HG02870 (cell line): ENCODE data around the gene SPEM3.

Experiments used
- ATAC-seq: cut with Tn5 transposase; IDR thresholded peaks from one replicate; pipeline ENCODE4 v1.9.1; 2021; ENCODE audit warnings: mild to moderate bottlenecking, moderate library complexity; ENCODE audit not compliant: unreplicated experiment

The SPEM3 gene

DNA sequence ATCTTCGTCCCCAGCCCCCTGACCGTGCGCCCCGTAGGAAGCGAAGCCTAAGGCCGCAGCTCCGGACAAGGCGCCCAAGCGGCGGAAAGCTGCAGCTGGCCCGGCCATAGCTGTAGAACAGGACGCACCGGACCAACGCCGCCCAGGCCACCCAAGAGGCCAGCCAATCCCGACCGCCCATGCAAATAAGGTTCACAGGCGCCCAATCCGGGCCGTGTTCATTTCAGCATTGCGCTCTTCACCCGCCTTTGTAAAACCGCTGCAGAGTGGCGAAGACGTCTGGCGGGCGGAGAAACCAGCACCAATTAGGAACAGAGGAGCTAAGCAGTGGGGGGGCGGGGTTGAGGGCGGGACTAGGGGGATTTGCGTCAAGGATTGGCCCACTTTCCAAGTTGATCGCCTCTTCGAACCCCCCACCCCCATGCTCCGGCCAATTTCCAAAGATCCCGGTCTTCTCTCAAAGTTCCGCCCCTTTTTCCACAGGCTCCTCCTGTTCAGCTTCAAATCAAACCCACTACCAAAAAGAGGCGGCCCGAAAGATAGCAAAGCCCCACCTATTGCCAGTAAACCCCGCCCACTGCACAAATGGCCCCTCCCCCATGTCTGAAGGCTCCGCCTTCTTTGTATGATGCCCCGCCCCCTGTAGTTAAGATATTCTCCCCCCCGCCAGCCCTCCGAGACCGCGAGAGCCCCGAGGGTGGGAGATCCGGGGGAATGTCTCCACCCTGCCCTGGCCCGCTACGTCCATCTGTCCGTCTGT lies 24.5 kb upstream of the SPEM3 start, which contains the start of gene TMEM256:
Gene TMEM256 (minus strand): TSS at position 121 of the 760 bp plus-strand sequence. CDS start 13 bp downstream, at position 108.
- peak; percentile 93 for ATAC-seq

DNA sequence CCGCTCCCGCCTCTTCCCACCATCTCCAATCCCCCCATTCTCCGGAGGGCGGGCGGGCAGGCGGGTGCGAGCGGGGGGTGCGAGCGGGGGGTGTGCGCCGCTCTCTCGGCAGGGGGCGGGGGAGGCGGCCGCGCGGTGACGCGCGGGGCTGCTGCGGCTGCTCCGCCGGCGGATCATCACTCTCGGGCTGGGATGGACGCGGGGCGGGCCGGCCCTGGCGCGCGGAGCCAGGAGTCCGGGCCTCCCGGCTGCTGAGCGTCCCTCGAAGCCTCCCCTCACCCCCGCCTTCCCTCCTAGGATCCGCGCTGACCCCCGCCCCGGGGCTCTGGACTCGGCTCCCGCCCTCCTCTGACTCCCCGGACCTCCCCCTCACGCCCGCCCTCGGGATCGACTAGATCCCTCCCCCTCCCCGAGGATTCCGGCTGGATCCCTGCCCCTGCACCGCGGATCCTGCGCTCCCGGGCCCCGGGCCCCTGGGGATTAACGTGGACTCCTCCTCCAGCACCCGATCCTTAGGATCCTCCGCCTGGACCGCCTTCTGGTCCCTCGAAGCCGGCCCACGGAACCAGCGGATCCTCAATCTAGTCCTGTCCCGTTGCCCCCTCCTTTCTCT lies 23.8 kb upstream of the SPEM3 start:
- ATAC-seq = no peak

DNA sequence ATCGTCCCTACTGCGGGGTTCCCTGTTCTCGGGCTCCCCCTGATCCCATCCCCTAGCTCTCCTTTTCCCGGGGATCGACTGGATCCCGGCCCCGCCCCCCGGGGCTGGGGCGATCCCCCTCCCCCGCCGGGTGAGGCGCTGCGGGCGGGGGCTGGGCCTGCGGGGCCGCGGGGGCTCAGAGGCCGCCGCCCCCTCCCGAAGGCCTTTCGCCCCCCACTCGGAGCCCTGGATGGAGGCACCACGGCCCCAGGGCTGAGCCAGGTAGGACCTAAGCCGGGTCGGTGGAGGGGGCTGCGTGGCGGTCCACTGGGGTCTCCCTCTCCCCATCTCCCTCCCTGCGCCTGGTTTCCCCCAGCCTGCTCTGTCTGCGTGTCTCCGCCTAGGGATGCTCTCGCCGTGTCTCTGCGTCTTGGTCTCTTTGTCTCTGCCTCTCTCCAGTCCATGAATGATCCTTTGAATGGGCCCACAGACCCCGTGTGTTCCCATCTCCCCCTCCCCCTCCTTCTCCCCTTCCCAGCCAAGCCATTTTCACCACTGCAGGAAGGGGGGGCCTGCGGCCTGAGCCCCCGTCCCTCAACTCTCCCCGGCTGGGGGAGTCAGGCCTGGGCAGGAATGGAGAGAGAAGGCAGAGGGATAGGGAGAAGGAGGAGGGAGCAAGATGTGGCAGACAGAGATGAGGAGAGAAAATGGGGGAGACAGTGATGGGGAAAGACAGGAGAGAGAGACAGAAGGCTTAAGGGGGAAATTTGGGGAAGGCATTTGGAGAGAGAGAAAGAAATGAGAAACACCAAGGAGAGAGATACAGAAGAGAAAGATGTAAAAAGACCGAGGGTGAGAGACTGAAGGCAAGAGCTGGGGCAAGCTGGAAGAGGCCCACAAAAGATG lies 23.1 kb upstream of the SPEM3 start:
- ATAC-seq = no peak

DNA sequence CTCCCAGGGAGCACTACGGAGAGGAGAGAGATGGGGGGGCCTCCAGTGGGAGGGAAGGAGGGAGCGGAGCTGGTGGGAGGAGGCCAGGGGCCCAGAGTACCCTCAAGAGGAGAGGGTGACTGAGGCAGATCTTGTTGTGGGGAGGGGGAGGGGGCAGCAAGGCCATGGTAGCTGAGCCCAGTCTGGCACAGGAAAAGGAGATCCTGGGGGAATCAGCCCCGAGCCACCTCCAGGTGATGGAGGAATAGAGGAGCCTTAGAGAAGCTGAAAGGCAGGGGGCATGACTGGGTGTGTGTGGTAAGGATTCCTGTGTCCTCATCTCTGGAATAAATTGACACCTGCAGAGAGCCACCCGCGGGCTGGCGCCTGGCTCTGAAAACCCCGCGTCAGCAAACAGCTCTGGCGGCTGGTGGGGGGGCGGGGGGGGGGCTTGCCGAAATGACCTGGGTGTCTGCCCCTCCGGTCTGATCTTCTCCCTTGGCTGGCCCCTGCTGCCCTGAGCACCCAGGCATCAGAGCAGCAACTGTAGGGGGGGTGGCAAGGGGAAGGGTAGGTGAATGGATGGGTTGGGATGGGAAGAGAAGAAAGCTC lies 22.3 kb upstream of the SPEM3 start:
- ATAC-seq = no peak

DNA sequence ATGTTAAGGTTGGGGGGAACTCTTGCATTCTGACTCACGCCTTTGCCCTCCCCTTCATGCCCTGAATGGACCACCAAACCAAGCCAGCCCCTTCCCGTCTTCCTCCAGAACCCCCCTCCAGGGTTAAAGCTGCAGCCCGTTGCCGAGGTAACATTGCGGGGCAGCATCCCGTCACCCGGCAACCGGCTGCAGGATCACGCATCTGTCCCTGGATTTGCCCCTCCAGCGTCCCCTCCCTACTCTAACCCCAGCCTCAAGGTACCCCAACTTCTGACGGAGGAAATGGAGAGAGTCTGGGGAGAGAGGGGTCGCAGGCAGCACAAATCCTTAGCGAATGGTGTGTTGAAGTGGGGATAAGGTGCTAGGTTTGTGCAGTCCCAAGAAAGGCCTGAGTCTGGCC lies 21.6 kb upstream of the SPEM3 start:
- no peak for ATAC-seq

DNA sequence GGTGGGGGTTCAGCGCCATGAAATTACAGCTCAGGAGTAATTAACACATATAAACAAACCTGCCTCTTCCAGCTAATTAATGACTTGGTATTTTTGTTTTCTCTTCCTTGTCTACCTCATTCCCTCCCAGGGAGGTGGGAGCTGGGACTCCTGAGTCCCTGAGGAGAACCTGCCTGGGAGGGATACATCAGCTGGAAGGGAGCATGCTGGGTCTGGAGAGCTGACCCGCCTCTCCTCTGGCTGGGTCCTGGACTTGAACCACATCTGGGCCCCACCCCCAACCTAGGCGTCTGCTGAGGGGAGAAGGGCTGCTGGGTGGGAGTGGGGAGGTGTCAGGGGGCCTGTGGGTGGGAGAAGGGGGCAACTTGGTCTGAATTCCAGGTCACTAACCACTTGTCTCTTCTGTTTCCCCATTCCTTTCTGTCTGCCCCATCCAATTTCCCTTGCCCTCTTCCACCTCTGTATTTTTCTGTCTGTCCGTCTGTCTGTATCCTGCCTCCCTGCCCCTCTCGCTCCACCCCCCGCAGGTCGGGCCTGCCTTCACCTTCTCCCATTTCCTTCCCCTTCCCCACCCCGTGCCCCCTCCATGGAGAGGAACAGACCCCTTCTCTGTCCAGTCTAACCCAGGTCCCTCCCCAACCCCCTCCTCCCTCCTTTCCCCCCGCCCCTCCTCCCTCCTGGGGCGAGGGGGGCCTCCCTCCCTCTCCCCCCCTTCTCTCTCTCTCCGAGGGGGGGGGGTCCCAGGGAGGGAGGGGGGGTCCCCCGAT lies 21.0 kb upstream of the SPEM3 start, which contains the start of gene NLGN2:
Gene NLGN2 (plus strand): TSS at position 361 of the 767 bp plus-strand sequence. CDS start 411 bp downstream, outside the sequence.
- ATAC-seq = no peak

DNA sequence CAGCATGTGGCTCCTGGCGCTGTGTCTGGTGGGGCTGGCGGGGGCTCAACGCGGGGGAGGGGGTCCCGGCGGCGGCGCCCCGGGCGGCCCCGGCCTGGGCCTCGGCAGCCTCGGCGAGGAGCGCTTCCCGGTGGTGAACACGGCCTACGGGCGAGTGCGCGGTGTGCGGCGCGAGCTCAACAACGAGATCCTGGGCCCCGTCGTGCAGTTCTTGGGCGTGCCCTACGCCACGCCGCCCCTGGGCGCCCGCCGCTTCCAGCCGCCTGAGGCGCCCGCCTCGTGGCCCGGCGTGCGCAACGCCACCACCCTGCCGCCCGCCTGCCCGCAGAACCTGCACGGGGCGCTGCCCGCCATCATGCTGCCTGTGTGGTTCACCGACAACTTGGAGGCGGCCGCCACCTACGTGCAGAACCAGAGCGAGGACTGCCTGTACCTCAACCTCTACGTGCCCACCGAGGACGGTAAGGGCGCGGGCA lies 20.4 kb upstream of the SPEM3 start:
- ATAC-seq = no peak

DNA sequence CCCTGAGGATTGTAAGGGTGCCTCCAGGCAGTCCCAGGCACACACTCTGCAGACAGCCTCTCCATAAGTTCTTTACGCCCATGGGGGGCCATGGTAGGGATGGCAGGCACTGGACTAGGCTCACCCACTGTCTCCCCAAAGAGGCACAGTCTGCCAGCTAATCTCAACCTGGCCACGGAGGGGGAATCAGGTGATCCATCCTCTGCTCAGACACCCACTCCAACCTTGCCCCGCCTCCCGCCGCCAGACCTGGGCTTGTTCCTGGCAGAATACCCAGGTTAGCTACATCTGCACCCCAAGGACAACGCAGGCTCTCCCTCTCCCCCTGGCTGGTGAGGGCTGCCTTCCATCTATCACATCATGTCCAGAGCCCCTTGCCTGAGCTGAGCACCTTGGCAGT lies 19.8 kb upstream of the SPEM3 start:
- no peak for ATAC-seq

DNA sequence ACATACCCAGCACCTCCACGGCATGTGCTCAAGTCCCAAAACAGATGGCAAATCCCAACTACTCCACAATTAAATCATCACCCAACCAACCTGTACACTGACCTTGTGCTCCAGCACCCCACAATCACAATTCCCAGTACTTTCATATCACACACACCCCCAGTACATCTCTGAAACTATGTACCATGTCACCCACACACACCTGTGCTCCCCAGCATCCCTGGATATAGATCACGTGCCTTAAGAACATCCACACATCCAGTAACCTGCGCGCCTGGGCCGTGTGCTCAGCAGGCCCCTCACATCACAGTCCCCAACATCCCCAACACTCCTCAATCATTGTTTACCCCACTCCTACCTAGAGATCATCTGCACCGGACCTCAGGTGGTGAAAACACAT lies 18.9 kb upstream of the SPEM3 start:
- no peak for ATAC-seq

DNA sequence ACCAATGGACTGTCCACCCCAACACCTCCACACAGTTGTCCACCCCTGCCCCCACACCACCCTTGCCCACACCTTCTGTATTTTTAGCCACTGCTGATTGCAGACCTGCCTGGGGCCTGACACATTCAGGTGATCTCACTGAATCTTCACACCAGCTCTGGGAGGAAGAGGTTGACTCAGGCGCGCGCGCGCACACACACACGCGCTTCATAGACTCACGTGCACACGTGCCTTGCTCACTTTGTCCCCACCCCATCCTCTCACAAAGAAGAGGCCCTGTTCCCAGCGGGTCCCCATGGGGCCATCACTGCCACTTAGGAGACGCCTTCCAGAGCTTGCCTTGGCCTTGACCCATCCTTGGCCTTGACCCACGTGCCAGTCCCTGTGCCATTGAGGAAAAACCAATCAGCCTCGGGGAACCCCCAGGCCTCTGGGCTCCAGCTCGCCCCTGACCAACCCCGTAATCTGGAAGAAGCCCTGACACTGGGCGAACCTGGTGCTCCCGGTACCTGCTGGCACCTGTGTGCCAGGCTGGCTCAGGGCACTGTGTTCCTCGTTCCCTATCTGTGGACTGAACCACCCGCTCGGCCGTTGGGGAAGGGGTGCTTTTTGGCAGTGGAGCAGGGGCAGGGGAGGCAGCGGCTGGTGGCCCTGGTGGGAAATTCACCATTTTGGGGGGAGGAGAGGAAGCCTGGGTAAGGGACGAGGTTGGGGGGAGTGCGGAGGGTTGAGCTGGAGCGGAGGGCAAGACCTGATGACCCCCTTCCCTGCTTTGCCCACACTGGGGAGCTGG lies 17.8 kb upstream of the SPEM3 start:
- ATAC-seq = no peak

DNA sequence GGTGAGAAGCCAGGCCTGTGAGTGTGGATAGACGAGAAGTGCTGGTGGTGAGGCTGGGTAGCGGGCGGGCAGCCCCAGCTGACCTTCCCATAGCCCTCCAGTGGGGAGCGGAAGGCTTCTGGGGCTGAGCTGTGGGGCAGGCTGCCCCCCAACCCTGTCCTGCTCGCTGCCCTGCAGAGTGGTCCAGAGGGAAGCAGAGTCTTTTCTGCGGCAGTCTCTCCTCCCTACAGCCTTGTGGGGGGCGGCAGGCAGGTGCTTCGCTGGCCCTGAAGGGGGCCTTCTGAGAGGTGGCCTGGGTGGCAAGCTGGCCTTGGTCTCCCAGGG lies 17.3 kb upstream of the SPEM3 start:
- ATAC-seq = no peak

DNA sequence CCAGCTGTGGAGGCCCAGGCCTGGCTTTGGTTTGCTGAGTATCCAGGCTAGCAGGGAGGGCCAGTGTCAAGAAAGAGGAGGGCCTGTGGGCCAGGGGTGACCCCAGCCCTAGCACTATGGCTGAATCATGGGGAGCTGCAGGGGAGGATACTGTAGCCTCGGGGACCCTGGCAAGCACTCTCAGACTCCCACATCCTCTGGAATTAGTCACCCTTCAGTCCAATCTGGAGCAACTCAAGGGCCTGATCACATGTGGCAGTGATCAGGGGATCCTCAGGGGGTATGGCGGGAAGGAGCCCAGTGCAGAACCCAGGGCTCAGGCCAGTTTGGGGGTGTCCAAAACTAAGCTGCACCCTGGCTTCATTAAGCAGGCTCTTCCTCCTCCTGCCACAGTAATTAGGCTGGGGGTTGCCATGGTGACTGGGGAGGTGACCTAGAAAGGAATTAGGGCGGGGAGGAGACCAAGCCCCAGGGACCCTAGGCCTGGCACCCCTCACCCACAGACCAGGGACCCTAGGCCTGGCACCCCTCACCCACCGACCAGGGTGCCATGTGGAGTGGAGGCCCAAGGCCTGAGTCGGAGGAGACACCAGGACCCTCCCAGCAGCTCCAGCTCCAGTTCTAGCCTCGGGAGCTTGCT lies 15.2 kb upstream of the SPEM3 start:
- no peak for ATAC-seq

DNA sequence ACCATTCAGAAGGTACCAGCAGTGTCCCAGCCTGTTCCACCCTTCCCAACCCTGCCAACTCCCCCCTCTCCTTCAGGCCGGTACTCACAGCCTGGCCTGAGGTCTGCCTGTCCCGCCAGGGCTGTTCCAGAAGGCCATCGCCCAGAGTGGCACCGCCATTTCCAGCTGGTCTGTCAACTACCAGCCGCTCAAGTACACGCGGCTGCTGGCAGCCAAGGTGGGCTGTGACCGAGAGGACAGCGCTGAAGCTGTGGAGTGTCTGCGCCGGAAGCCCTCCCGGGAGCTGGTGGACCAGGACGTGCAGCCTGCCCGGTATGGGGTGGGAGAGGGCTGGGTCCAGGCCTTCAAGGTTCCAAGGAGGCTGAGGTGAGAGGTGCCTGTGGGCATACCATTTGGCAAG lies 13.8 kb upstream of the SPEM3 start:
- no peak for ATAC-seq

DNA sequence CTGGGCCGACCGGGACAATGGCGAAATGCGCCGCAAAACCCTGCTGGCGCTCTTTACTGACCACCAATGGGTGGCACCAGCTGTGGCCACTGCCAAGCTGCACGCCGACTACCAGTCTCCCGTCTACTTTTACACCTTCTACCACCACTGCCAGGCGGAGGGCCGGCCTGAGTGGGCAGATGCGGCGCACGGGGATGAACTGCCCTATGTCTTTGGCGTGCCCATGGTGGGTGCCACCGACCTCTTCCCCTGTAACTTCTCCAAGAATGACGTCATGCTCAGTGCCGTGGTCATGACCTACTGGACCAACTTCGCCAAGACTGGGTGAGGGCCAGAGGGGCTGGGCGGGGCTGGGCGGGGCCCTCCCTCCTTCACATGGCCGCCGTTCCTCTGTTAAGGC lies 12.9 kb upstream of the SPEM3 start:
- ATAC-seq = no peak

DNA sequence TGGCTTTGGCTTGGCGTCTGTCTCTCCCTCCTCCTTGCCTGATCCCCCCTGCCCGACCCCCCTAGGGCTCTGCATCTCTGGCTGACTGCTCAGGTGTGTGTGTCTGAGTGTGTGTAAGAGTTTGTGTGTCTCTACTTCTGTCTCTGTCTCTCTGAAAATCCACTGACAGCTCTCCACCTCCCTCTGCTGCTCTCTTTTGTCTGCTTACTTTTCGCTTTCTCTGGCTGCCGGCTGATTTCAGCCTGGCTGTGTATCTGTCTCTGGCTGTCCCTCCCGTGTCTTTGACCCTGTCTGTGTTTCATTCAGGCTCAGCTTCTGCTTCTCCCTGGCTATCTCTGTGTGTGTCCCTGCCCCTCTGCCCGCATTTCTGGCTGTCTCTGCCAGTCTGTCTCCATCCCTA lies 12.3 kb upstream of the SPEM3 start:
- ATAC-seq = no peak

DNA sequence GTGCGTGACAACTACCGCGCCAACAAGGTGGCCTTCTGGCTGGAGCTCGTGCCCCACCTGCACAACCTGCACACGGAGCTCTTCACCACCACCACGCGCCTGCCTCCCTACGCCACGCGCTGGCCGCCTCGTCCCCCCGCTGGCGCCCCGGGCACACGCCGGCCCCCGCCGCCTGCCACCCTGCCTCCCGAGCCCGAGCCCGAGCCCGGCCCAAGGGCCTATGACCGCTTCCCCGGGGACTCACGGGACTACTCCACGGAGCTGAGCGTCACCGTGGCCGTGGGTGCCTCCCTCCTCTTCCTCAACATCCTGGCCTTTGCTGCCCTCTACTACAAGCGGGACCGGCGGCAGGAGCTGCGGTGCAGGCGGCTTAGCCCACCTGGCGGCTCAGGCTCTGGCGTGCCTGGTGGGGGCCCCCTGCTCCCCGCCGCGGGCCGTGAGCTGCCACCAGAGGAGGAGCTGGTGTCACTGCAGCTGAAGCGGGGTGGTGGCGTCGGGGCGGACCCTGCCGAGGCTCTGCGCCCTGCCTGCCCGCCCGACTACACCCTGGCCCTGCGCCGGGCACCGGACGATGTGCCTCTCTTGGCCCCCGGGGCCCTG lies 11.5 kb upstream of the SPEM3 start:
- no peak for ATAC-seq

DNA sequence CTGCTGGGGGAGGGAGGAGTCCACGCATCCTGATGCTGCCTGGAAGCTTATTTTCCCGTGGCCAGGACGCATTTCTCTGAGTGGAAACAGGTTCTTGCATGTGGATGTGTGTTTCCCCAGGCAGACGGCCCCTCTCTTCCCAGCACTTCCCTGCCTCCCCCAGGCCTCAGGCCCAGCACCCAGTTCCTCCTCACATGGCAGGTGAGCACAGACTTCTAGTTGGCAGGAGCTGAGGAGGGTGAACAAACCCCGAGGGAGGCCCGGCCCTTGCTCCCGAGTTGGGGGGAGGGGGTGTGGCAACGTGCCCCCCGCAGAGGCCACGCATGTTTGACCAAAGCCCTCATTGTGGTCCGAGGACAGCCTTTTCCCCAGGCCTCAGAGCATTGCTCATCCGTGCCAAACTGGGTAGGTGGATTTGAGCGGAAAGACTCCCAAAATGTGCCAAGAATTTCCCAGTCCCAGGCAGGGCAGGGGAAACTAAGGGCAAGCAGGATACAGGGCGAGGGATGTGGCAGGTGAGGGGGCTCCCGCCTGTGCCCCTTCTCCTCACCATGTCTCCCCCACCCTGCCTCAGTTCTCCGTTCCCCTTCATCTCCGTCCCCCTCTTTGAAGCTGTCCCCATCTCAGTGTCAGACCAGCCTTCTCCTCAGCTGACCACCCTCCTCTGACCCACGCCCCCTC lies 10.0 kb upstream of the SPEM3 start:
- ATAC-seq = no peak
